Nephron (organoid): ENCODE measurements around the gene CCDC190.
"Not testable (repeated sequence)": the region's sequence is repeated elsewhere in the genome, so short reads cannot be mapped to it uniquely, and the experiment has no call there.

Source experiments
- H3K27ac Mint-ChIP-seq, 3 experiments: 2 replicates each; pipeline ENCODE4 v1.8.0; 2020; ENCODE audit warnings: mixed read lengths in 3 of 3, mild to moderate bottlenecking in 2 of 3, moderate library complexity in 1 of 3
- H3K27me3 Mint-ChIP-seq: 2 replicates; pipeline ENCODE4 v1.8.0; 2021; ENCODE audit warnings: low read depth, mild to moderate bottlenecking, moderate library complexity, mixed read lengths
- H3K36me3 Mint-ChIP-seq: 2 replicates; pipeline ENCODE4 v1.8.0; 2020; ENCODE audit warnings: low read depth, mixed read lengths
- H3K4me1 Mint-ChIP-seq: 2 replicates; pipeline ENCODE4 v1.8.0; 2020; ENCODE audit warnings: mixed read lengths
- H3K4me3 Mint-ChIP-seq, 3 experiments: 2 replicates each; pipeline ENCODE4 v1.8.0; 2020; ENCODE audit warnings: mild to moderate bottlenecking in 3 of 3, mixed read lengths in 3 of 3, moderate library complexity in 2 of 3
- H3K9me3 Mint-ChIP-seq: 2 replicates; pipeline ENCODE4 v1.8.0; 2020; ENCODE audit warnings: mixed read lengths
- CTCF ChIP-seq, 3 experiments: fragments of 200-600 bp; sonication (generic); IDR thresholded peaks; one replicate each; pipeline ENCODE4 v1.5.0; 2021; ENCODE audit warnings: antibody characterized with exemption in 3 of 3; ENCODE audit not compliant: unreplicated experiment in 3 of 3

CCDC190 gene

GRCh38 chr1:162877412-162877811 lies 16.4 kb upstream of the CCDC190 start:
- peaks cover 5% of the 10 kb centered on the region for H3K9me3 Mint-ChIP-seq
- no peak overlapping the region for H3K27ac Mint-ChIP-seq
- no peak overlapping the region for H3K4me3 Mint-ChIP-seq
- peaks cover 6% of the 10 kb centered on the region for H3K4me1 Mint-ChIP-seq
- peaks cover 5% of the 10 kb centered on the region for H3K27me3 Mint-ChIP-seq
- H3K36me3 Mint-ChIP-seq: no peaks in the 10 kb centered on the region
- no peak for TF ChIP-seq CTCF (IDR thresholded peaks at IDR 0.05; ENCODE audit: unreplicated experiment in 3 of 3)

- no peak overlapping the region for H3K27ac Mint-ChIP-seq
- no peak overlapping the region for H3K4me3 Mint-ChIP-seq
- H3K27me3 Mint-ChIP-seq: peaks cover 5% of the 10 kb centered on the region
- TF ChIP-seq CTCF (IDR thresholded peaks at IDR 0.05; ENCODE audit: unreplicated experiment in 3 of 3): no peak
- H3K36me3 Mint-ChIP-seq: no peaks in the 10 kb centered on the region
- H3K9me3 Mint-ChIP-seq: peaks cover 8% of the 10 kb centered on the region
- no peaks in the 10 kb centered on the region for H3K4me1 Mint-ChIP-seq
These were observed 15.8 kb upstream of the CCDC190 start for GRCh38 chr1:162876751-162877150.

- TF ChIP-seq CTCF (IDR thresholded peaks at IDR 0.05; ENCODE audit: unreplicated experiment in 3 of 3): no peak
- peaks cover 5% of the 10 kb centered on the region for H3K27me3 Mint-ChIP-seq
- no peaks in the 10 kb centered on the region for H3K4me1 Mint-ChIP-seq
- H3K36me3 Mint-ChIP-seq: peaks cover 3% of the 10 kb centered on the region
- no peak overlapping the region for H3K27ac Mint-ChIP-seq
- H3K9me3 Mint-ChIP-seq: peaks cover 30% of the 10 kb centered on the region
- H3K4me3 Mint-ChIP-seq: no peak overlapping the region
These were observed 13.0 kb upstream of the CCDC190 start for GRCh38 chr1:162873671-162874666.

- Mint-ChIP-seq H3K4me1 (no peaks in the 10 kb centered on the region), H3K36me3 (peaks cover 3% of the 10 kb centered on the region), H3K27ac (no peak overlapping the region), H3K27me3 (peaks cover 5% of the 10 kb centered on the region), H3K9me3 (peaks cover 32% of the 10 kb centered on the region), H3K4me3 (no peak overlapping the region)
- TF ChIP-seq CTCF (IDR thresholded peaks at IDR 0.05; ENCODE audit: unreplicated experiment in 3 of 3): no peak
These were observed 12.0 kb upstream of the CCDC190 start for GRCh38 chr1:162872981-162873380.

GRCh38 chr1:162871417-162871816 lies 10.4 kb upstream of the CCDC190 start:
- not testable (repeated sequence) for H3K36me3 Mint-ChIP-seq, H3K4me1 Mint-ChIP-seq, H3K27me3 Mint-ChIP-seq, H3K27ac Mint-ChIP-seq, H3K4me3 Mint-ChIP-seq
- peaks cover 33% of the 10 kb centered on the region for H3K9me3 Mint-ChIP-seq

- Mint-ChIP-seq H3K4me1 (no peaks in the 10 kb centered on the region), H3K9me3 (peaks cover 35% of the 10 kb centered on the region), H3K36me3 (peaks cover 3% of the 10 kb centered on the region), H3K27ac (no peak overlapping the region), H3K27me3 (no peaks in the 10 kb centered on the region), H3K4me3 (no peak overlapping the region)
- TF ChIP-seq CTCF (IDR thresholded peaks at IDR 0.05; ENCODE audit: unreplicated experiment in 3 of 3): no peak
These were observed 8.0 kb upstream of the CCDC190 start for GRCh38 chr1:162868972-162869371.
